Measurements from ENCODE around the gene MYLK4.

GRCh38 chr6:2719093-2719455 is 31.6 kb downstream of the MYLK4 start:
- TF ChIP-seq POLR2AphosphoS5 (IDR thresholded peaks at IDR 0.05; ENCODE audit: low read depth, low read length) (no peak), CTCF (IDR thresholded peaks at IDR 0.05) (no peak), REST (IDR thresholded peaks at IDR 0.05; ENCODE audit: insufficient read depth in 1 of 2, low read depth in 2 of 2, low read length in 1 of 2) (no peak), TCF7L2 (IDR thresholded peaks at IDR 0.05; ENCODE audit: low read depth, low read length) (no peak), SIN3A (IDR thresholded peaks at IDR 0.05; ENCODE audit: borderline replicate concordance, insufficient read depth, low read depth, low read length) (no peak)

Measured in Panc1 (cell line).